ENCODE data around the gene LSP1. TPM values are rescaled to one million over a fixed set of nuclear protein-coding genes. Genes with fewer than 3 reads are reported as not detected.

Gene LSP1
- total and polyA plus RNA-seq, 10 donors: 136 to 422 (median 335) TPM

- WGBS, 5 donors: 42 to 60% (median 52%) methylated on average over 6 of the region's 6 CpGs
- Histone ChIP-seq H3K4me3 (no peak overlapping the region), H3K36me3 (no peaks in the 10 kb centered on the region), H3K4me1 (peaks cover 4 to 58% (median 23%) of the 10 kb centered on the region in 6 donors), H3K27me3 (replicated peaks in 1 of 7) (peaks cover 0 to 58% (median 3%) of the 10 kb centered on the region in 7 donors), H3K9me3 (no peaks in the 10 kb centered on the region), H3K27ac (no peak overlapping the region)
- DNase-seq: no peak
- no peak for TF ChIP-seq POLR2AphosphoS5 (IDR thresholded peaks at IDR 0.05)
- no peak for TF ChIP-seq POLR2A (IDR thresholded peaks at IDR 0.05)
- TF ChIP-seq, protein P1, sequence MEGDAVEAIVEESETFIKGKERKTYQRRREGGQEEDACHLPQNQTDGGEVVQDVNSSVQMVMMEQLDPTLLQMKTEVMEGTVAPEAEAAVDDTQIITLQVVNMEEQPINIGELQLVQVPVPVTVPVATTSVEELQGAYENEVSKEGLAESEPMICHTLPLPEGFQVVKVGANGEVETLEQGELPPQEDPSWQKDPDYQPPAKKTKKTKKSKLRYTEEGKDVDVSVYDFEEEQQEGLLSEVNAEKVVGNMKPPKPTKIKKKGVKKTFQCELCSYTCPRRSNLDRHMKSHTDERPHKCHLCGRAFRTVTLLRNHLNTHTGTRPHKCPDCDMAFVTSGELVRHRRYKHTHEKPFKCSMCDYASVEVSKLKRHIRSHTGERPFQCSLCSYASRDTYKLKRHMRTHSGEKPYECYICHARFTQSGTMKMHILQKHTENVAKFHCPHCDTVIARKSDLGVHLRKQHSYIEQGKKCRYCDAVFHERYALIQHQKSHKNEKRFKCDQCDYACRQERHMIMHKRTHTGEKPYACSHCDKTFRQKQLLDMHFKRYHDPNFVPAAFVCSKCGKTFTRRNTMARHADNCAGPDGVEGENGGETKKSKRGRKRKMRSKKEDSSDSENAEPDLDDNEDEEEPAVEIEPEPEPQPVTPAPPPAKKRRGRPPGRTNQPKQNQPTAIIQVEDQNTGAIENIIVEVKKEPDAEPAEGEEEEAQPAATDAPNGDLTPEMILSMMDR (IDR thresholded peaks at IDR 0.05 in 8 of 11, conservative IDR thresholded peaks at IDR 0.05 in 3 of 11): no peak
- intact Hi-C loops (cut with DNase I; ENCODE audit: low total_unique reads): loop anchor here (5.0 kb wide), 1 partner anchor 178 kb away; no protein-coding TSS in a partner anchor
Observed at GRCh38 chr11:1830004-1830321, 22.9 kb upstream of the LSP1 start.

GRCh38 chr11:1830322-1831223, 22.3 kb upstream of the LSP1 start:
- Histone ChIP-seq H3K9me3 (no peaks in the 10 kb centered on the region), H3K27me3 (replicated peaks in 1 of 7) (peaks cover 0 to 53% (median 0%) of the 10 kb centered on the region in 7 donors), H3K27ac (no peak overlapping the region), H3K36me3 (no peaks in the 10 kb centered on the region), H3K4me3 (no peak overlapping the region), H3K4me1 (peaks cover 4 to 51% (median 20%) of the 10 kb centered on the region in 6 donors)
- 55 to 72% (median 64%) methylated on average over 18 to 33 of the region's 33 CpGs for WGBS, 5 donors
- intact Hi-C loops (cut with DNase I; ENCODE audit: low total_unique reads): loop anchor here (5.0 kb wide), 1 partner anchor 178 kb away; no protein-coding TSS in a partner anchor
- peak; percentile 65 for DNase-seq
- TF ChIP-seq POLR2AphosphoS5 (IDR thresholded peaks at IDR 0.05) (no peak), POLR2A (IDR thresholded peaks at IDR 0.05) (no peak)
- TF ChIP-seq, protein P1 (IDR thresholded peaks at IDR 0.05 in 8 of 11, conservative IDR thresholded peaks at IDR 0.05 in 3 of 11): no peak

DNA sequence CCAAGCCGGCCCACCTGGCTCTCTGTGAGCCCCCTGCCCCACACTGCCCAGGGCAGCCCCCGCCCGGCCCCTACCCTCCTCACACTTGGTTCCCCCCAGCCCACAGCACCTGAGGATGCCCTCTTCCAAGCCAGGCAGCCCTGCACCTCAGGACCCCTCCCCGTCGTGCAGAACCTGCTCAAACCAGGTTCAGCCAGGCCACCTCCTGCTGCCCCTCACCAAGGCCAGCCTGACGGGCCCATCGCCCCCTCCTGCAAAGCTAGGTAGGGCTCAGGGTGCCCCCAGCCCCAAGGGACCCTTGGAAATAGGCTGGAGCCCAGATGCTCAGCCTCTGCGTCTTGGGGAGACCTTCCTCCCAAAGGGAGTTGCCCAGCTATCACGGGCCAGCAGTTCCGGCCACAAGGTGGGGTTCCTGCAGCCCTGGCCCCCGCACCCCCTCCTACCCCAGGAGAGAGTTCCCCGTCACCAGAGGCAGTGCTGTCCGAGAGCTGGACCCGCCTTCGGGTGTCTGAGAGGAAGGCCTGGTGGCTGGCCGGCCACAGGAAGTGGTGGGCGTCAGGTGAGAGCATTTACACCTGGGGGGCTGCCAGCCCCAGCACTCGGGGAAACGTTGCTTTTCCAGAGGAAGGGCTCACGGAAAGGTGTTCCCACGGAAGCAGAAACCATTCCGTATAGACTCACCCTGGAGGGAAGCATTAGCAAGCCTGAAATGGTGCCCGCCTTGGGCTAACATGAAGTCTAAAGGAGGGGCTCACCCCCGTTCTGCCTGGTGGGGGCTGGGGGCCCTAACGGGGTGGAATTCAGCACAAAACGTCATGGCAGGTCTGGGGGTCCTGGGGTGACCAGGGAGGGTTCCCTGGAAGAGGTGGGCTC, 21.3 kb upstream of the LSP1 start:
- 55 to 76% (median 64%) methylated on average over 16 to 26 of the region's 26 CpGs for WGBS, 5 donors
- Histone ChIP-seq H3K27ac (peak overlapping the region in 1 of 8 donors; percentile 50), H3K4me3 (no peak overlapping the region), H3K9me3 (no peaks in the 10 kb centered on the region), H3K27me3 (replicated peaks in 1 of 7) (peaks cover 0 to 53% (median 0%) of the 10 kb centered on the region in 7 donors), H3K4me1 (peaks cover 4 to 41% (median 17%) of the 10 kb centered on the region in 6 donors), H3K36me3 (no peaks in the 10 kb centered on the region)
- no peak for TF ChIP-seq POLR2AphosphoS5 (IDR thresholded peaks at IDR 0.05)
- TF ChIP-seq, protein P1 (IDR thresholded peaks at IDR 0.05 in 8 of 11, conservative IDR thresholded peaks at IDR 0.05 in 3 of 11): no peak
- DNase-seq: peak; percentile 72
- intact Hi-C loops (cut with DNase I; ENCODE audit: low total_unique reads): loop anchor here (2.0 to 5.0 kb wide), 2 partner anchors 137 to 179 kb away; no protein-coding TSS in a partner anchor
